Adipocyte (in vitro differentiated cells): ENCODE results near the gene TMEM225B.
A peak's percentile ranks its signal among the peaks of the same experiment; 100 is the strongest.
"Not testable (repeated sequence)": the region's sequence is repeated elsewhere in the genome, so short reads cannot be mapped to it uniquely, and the experiment has no call there.

Source experiments
- DNase-seq: peaks from one replicate; pipeline ENCODE4 v3.0.0-alpha.2; 2015; ENCODE audit warnings: low read depth
- H3K27me3 ChIP-seq: replicated peaks from 2 replicates; pipeline ENCODE4 v1.7.0; 2013; ENCODE audit warnings: mild to moderate bottlenecking, low read length, moderate library complexity; ENCODE audit not compliant: control insufficient read depth, insufficient read depth
- H3K36me3 ChIP-seq: 2 replicates; pipeline ENCODE4 v1.7.0; 2013; ENCODE audit warnings: low read length, mild to moderate bottlenecking, moderate library complexity; ENCODE audit not compliant: control insufficient read depth, insufficient read depth, severe bottlenecking
- H3K4me1 ChIP-seq: 2 replicates; pipeline ENCODE4 v1.7.0; 2013; ENCODE audit warnings: mild to moderate bottlenecking, low read length, moderate library complexity; ENCODE audit not compliant: control insufficient read depth, insufficient read depth
- H3K4me3 ChIP-seq: 2 replicates; pipeline ENCODE4 v1.7.0; 2013; ENCODE audit warnings: mild to moderate bottlenecking, low read length, moderate library complexity
- H3K9ac ChIP-seq: 2 replicates; pipeline ENCODE4 v1.7.0; 2013; ENCODE audit warnings: mild to moderate bottlenecking, low read length, moderate library complexity
- H3K9me3 ChIP-seq: 2 replicates; pipeline ENCODE4 v1.7.0; 2013; ENCODE audit warnings: mild to moderate bottlenecking, low read length, moderate library complexity; ENCODE audit not compliant: control insufficient read depth

Gene TMEM225B

GRCh38 chr7:99597762-99598501 is at the start of gene TMEM225B:
Gene TMEM225B, plus strand, starts transcription at chr7:99598267. Its CDS starts 6,122 bp downstream, at chr7:99604389.
- no peak for DNase-seq
- no peak within 1 kb of the TSS for H3K4me3 ChIP-seq

GRCh38 chr7:99549545-99549944 is 48.5 kb upstream of the TMEM225B start:
- not testable (repeated sequence) for H3K4me3 ChIP-seq, H3K9me3 ChIP-seq, H3K4me1 ChIP-seq, H3K27me3 ChIP-seq, DNase-seq, H3K9ac ChIP-seq
- H3K36me3 ChIP-seq: peaks cover 17% of the 10 kb centered on the region

More at GRCh38 chr7:99597762-99598501, at the start of gene TMEM225B:
- Histone ChIP-seq H3K36me3 (no peaks in the 10 kb centered on the region), H3K4me1 (no peaks in the 10 kb centered on the region), H3K27me3 (no peaks in the 10 kb centered on the region), H3K9ac (no peak within 1 kb of the TSS), H3K9me3 (no peaks in the 10 kb centered on the region)

DNA sequence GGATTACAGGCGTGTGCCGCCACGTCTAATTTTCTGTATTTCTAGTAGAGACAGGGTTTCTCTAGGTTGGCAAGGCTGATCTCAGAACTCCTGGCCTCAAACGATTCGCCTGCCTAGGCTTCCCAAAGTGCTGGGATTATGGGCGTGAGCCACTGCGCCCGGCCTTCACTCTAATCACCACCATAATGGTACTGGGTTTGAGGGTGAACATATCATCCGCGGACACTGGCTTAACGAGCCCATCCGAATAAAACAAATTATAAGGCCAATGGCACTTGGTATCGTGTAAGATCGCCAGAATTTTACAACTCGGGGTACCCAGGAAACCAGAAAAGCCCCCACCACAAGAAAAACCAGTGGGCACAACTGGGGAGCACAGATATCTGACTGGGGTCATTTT is 46.7 kb upstream of the TMEM225B start:
- peaks cover 22% of the 10 kb centered on the region for H3K36me3 ChIP-seq
- peak overlapping the region; percentile 99 for H3K4me3 ChIP-seq
- peak overlapping the region; percentile 99 for H3K9ac ChIP-seq
- H3K27me3 ChIP-seq: no peaks in the 10 kb centered on the region
- H3K9me3 ChIP-seq: peaks cover 9% of the 10 kb centered on the region
- peaks cover 9% of the 10 kb centered on the region for H3K4me1 ChIP-seq
- DNase-seq: peak; percentile 26

DNA sequence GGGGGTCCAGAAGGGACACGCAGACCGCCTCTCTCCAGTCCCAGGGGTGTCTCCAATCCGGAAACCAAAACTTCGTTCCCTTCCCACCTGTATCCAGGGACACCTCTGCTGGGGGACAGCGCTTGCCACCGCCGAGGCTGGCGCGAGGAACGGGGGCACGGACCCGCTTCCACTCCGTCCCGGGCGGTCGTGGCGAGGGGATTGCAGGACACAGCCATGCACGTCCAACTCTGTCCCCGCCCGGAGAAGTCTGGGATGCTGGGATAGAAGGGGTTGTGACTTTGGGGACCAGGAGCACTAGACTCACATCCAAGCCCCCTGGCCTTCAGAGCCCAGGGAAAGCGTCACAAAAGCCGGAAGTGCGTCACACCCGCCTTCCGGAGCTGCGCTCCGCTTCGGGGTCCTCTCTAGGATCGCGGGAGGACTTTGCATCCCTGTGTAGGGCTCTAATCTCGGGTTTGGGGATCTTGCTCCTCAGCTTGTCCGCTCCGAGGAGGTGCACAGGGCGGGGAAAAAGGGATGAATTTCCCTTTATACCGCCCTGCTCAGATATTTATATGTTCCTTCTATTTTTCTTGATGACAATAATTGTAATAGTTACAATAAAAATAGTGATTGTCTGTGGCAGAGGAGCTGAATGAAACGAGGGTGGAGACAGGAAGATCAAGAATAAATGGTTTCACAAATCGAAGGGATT is 46.2 kb upstream of the TMEM225B start, which contains the start of gene FAM200A:
Gene FAM200A (minus strand): TSS at position 348 of the 697 bp plus-strand sequence. CDS start 3,707 bp downstream, outside the sequence.
- H3K36me3 ChIP-seq: peaks cover 22% of the 10 kb centered on the region
- peak; percentile 96 for DNase-seq

GRCh38 chr7:99553039-99553438 is 45.0 kb upstream of the TMEM225B start:
- H3K4me3 ChIP-seq: no peak overlapping the region
- peaks cover 18% of the 10 kb centered on the region for H3K4me1 ChIP-seq
- H3K27me3 ChIP-seq: no peaks in the 10 kb centered on the region
- no peaks in the 10 kb centered on the region for H3K9me3 ChIP-seq
- H3K36me3 ChIP-seq: peaks cover 11% of the 10 kb centered on the region
- H3K9ac ChIP-seq: no peak overlapping the region
- DNase-seq: no peak

More for the DNA sequence above, 46.2 kb upstream of the TMEM225B start, which contains the start of gene FAM200A:
- peak within 1 kb of the TSS; percentile 99 for H3K4me3 ChIP-seq
- no peaks in the 10 kb centered on the region for H3K27me3 ChIP-seq
- peaks cover 9% of the 10 kb centered on the region for H3K9me3 ChIP-seq
- peaks cover 10% of the 10 kb centered on the region for H3K4me1 ChIP-seq
- H3K9ac ChIP-seq: peak within 1 kb of the TSS; percentile 99

GRCh38 chr7:99554939-99555338 is 43.1 kb upstream of the TMEM225B start:
- peaks cover 5% of the 10 kb centered on the region for H3K36me3 ChIP-seq
- H3K9ac ChIP-seq: no peak overlapping the region
- H3K27me3 ChIP-seq: no peaks in the 10 kb centered on the region
- no peak overlapping the region for H3K4me3 ChIP-seq
- H3K4me1 ChIP-seq: peaks cover 25% of the 10 kb centered on the region
- no peak for DNase-seq
- H3K9me3 ChIP-seq: no peaks in the 10 kb centered on the region

GRCh38 chr7:99557196-99557607 is 40.9 kb upstream of the TMEM225B start:
- Histone ChIP-seq H3K9ac (peak overlapping the region; percentile 100), H3K4me1 (peaks cover 44% of the 10 kb centered on the region), H3K9me3 (no peaks in the 10 kb centered on the region), H3K27me3 (no peaks in the 10 kb centered on the region), H3K4me3 (peak overlapping the region; percentile 90), H3K36me3 (peaks cover 25% of the 10 kb centered on the region)
- peak; percentile 30 for DNase-seq

DNA sequence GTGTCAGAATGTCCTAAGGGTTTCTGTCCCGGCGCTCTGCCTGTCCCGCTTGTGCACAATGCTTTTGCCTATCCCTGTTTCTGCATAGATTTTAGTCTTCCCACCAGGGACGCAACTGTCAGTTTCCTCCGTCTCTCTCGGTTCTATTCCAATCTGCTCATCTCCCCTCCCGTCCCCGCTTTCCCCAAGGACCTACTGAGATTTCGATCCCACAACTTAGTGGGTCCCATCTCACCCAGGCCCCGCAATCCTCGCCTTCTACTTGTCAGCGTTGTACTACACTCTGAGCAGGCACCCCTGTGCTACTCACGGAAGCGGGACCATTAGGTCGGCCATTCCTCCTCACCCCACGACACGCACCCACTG is 40.1 kb upstream of the TMEM225B start:
- no peaks in the 10 kb centered on the region for H3K27me3 ChIP-seq
- peaks cover 45% of the 10 kb centered on the region for H3K4me1 ChIP-seq
- H3K36me3 ChIP-seq: peaks cover 31% of the 10 kb centered on the region
- peak overlapping the region; percentile 100 for H3K9ac ChIP-seq
- no peaks in the 10 kb centered on the region for H3K9me3 ChIP-seq
- no peak for DNase-seq
- H3K4me3 ChIP-seq: peak overlapping the region; percentile 90

DNA sequence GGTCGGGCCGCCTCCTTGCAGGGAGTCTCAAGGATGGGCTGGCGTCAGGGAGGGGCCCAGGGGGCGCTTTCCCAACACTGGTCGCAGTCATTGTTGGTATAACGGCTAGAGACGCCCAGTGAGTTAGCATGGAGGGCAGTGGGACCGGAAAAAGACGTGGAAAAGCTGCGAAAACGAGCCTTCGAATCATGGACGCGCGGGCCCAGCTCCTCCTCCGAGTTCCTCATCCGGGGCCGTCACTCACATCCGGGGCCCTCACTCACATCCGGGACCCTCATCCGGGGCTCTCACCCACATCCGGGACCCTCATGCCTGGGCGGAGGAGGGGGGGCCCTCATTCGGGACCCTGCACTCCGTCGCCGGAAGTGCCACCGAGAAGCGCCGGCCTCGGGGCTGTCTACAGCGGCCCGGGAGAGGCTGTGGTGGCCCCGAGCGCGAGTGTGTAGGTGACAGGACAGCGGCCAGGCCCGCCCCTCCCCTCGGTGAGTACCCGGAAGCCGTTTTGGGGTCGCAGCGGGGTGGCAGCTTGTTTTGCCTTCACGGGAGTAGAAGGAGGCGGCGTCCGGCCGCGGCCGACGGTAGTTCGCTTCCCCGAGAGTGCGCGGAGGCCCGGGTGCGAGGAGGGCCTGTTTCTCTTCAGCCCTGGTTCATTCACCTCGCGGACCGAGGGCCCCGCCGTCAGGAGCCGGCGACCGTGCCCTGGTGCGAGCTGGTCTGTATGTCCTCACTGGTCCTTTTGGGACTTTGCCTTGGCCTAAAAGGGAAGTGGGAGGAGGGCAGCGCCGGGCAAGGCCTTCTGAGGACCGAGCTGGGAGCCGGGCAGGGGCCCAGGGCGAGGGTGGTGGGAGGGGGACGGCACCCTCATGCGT is 39.5 kb upstream of the TMEM225B start, which contains the start of gene ZNF655:
Gene ZNF655 (plus strand): TSS at position 337 of the 869 bp plus-strand sequence. CDS start 1,918 bp downstream, outside the sequence.
- peak; percentile 94 for DNase-seq
- peak within 1 kb of the TSS; percentile 100 for H3K9ac ChIP-seq
- H3K36me3 ChIP-seq: peaks cover 34% of the 10 kb centered on the region
- H3K4me3 ChIP-seq: peak within 1 kb of the TSS; percentile 90
- no peaks in the 10 kb centered on the region for H3K27me3 ChIP-seq
- H3K4me1 ChIP-seq: peaks cover 48% of the 10 kb centered on the region
- H3K9me3 ChIP-seq: no peaks in the 10 kb centered on the region

GRCh38 chr7:99559175-99559915 is 38.7 kb upstream of the TMEM225B start:
- Histone ChIP-seq H3K9me3 (no peaks in the 10 kb centered on the region), H3K4me3 (peak overlapping the region; percentile 90), H3K36me3 (peaks cover 42% of the 10 kb centered on the region), H3K4me1 (peaks cover 55% of the 10 kb centered on the region), H3K27me3 (no peaks in the 10 kb centered on the region), H3K9ac (peak overlapping the region; percentile 100)
- DNase-seq: no peak
